ENCODE measurements around the gene SUDS3.

The SUDS3 gene

DNA sequence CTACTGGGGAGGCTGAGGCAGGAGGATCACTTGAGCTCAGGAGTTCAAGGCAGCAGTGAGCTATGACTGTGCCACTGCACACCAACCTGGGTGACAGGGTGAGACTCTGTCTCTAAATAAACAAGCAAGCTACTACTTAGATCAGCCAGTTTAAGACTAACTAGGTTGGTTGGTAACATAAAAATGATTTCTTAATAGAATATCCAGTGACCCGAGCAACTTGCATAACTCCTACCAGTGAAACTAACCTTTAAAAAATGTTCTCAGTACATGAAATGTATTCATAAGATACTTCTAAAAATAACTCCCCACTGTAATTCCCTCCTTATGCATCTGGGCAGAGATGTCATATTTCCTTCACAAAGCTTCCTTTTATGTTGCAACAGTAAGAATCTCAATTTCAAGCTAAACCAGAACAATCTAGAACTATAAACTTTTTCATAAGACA lies 19.5 kb upstream of the SUDS3 start:
- no peak for DNase-seq

GRCh38 chr12:118357257-118358007 lies 18.9 kb upstream of the SUDS3 start:
- DNase-seq, result peak in 11 of 56 donors; percentile 6 to 48 (median 26)

DNA sequence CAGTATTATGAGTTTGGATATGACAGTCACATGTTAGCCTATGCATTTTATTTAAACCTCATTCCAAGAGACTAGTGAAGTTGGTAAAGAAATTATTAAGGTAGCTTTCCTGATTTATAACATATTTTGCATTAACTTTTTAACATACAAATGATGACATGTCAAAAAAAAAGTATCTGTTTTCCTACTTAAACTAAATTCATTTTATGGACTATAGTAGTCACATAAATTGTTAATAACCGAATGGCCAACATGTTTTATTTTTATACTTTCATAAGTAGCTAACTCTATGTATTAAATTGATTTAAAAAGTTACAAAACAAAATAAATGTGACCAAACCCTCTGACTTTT lies 18.4 kb upstream of the SUDS3 start:
- no peak for DNase-seq

GRCh38 chr12:118358612-118359540 lies 17.5 kb upstream of the SUDS3 start:
- no peak for DNase-seq

DNA sequence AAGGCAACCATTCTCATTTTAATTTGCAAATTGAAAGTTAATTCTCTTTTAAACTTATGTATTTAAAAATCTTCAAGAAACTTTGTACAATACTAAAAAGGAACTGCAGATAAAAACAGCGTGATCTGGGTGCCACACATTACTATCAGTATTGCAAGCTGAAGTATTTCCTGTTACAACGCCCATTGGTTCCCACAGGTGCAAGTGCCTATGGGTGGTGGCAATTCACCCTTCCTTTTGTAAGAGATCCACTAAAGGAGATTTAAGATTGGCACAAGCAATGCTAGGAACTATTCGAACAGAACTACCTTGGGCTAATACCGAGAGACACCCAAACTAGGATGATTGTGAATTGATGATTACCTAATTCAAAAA lies 16.8 kb upstream of the SUDS3 start:
- DNase-seq, result no peak

DNA sequence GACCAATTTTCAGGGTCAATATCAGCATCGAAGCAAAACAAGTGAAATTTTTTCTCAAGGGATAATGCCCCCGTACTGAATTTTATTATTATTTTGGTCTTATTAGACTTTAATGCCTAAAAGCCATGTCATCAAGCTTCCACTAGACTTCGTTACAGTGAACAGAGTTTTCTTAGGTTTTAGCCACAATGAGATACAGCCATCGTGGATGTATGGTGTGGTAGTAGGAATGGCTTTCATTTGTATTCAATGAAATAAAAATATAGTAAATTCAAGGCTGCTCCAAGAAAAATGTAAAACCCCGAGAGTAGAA lies 15.3 kb upstream of the SUDS3 start:
- no peak for DNase-seq

- no peak for DNase-seq
These were observed 14.5 kb upstream of the SUDS3 start for GRCh38 chr12:118361889-118362288.

GRCh38 chr12:118368821-118369220 lies 7.5 kb upstream of the SUDS3 start:
- DNase-seq, result no peak

DNA sequence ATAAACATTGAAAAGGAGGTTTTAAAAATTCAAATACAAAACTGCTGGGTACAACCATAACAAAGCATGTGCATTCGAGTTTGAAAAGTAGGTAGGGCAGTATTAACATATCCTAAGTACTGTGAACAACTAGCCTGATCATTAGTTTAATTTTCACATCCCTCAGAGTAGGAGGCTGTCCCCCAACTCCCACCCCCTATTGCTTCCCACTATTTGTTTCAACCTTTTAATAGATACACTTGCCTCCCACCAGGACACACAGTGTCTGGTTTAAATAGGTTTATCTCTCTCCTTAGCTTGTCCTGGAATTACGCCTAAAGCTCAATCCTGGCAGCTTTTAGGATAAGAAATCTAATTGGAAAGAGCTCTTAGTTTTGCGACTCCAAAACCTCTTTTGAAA lies 5.8 kb upstream of the SUDS3 start:
- no peak for DNase-seq

DNA sequence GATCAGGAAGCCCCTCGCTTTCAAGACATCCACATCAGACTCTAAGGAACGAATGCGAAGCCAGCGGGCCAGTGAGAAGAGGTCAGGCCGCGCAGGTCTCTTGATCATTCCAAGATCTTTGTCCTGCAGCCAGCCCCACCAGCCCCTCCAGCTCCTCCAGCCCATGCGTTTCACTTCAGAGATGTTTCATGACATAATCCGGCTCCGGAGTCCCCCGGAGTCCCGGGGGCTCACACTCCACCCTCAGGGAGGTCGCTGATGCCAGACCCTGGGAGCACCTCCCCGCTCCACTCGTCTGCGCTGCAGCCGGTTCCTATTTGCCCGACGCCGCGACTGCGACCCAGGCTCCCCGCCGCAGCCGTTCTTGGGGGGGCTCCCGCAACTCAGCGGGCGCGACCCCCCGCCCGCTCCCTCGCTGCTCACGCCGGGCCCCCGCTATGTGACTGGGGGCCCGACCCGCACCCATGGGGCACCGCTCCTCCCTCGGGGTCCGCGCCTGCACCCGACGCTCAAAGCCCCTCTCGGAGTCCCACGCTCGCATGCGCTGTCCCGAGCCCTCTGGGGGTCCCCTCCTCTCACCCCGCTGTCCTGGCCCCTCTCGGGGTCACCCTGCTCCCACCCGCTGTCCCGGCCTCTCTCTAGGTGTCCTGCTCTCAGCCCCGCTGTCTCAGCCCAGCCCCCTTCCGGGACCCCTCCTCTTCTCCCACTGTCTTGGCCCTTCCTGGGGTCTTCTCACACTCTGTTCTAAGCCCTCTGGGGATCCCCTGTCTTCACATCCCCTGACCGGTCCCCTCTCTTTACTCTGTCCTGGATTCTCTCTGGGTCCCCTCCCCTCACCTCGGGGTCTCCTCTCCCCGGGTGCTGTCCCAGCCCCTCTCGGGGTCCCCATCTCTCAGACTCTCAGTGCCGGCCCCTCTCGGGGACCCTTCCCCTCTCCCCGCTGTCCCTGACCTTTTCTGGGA lies 4.8 kb upstream of the SUDS3 start:
- peak in 12 of 56 donors; percentile 4 to 34 (median 7) for DNase-seq

DNA sequence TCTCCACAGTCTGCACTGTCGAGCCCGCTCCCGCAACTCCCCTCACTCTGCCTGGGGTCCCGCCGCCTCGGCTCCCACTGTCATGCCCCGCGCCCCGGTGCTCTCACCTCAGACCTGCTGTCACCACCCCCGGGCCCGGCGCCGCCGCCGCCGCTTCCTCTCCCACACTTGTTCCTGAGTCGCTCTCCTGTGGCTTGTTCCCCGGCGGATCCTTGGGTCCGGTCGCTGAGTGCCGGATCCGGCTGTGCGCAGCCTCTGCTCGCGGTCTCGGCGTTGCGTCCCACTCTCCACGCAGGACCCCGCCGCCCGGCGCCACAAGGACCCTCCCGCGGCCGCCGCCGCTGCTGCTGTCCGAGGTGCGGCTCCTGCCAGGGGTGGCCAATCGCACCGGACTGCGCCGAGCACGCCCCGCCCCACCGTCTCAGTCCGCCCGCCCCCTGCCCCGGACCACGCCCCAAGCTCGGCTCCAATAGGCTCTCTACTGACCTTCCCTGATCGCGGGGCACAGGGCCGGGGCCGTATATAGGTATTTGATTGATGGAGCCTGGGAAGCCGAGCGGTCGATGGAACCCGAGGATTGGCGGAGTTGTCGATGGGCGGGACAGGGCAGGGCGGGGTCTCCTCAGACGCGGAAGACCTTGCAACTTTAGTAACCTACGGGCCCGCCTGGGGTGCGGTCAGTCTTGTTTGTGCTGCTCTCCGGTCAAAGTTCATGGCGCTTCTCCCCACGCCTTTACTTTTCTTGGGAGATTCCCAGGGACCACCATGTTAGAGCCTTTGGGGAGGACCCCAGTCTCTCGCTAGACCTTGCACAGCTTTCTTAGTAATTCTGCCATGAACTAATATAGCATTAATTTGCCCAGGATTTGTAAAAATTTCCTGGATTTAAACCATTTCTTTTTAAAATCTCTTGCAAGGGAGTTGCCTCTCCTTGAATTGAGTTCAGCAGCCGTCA lies 3.5 kb upstream of the SUDS3 start, which contains the start of gene TAOK3:
Gene TAOK3 (minus strand): TSS at position 367 of the 955 bp plus-strand sequence. CDS start 117,340 bp downstream, outside the sequence.
- DNase-seq, result peak; percentile 52 to 99 (median 98)

DNA sequence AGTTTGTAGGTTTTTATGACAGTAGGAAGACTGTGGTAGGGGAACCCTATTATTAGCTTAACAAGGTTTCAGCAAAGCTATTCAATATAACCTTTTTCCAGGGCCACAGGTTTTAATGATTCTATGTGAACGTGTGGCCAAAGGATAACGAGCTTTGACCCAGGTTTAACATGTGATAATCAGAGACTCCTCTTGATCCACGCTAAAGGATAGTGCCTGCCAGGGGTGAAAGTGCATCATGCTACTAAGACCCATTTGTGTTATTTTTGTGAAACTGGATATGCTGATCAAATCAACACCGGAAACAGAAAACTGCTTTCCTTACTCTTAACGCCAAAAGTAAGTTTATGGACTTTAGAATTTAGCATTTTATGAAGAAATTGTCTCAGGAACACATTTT lies 2.7 kb upstream of the SUDS3 start:
- DNase-seq, result no peak

DNA sequence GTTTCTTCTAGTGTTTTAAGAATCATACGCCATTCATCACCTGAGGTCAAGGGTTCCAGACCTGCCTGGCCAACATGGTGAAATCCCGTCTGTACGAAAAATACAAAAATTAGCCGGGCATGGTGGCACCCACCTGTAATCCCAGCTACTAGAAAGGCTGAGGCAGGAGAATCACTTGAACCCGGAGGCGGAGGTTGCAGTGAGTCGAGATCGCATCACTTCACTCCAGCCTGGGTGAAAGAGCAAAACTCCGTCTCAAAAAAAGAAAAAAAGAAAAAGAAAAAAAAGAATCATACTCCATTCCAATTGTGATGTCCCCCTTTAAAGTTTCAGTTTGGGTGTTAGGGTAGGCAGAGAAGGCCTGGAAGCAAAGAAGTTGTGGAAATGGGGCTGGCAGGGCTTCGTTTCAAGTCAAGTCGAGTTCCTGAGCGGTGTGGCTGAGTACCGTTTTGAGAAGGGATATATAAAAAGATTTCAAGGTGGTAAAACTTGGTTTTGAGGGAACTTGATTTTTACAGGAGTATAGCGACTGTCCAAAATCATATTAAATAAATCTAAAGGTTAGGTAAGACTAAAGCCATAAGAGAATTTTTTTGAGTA lies 2.1 kb upstream of the SUDS3 start:
- no peak for DNase-seq

DNA sequence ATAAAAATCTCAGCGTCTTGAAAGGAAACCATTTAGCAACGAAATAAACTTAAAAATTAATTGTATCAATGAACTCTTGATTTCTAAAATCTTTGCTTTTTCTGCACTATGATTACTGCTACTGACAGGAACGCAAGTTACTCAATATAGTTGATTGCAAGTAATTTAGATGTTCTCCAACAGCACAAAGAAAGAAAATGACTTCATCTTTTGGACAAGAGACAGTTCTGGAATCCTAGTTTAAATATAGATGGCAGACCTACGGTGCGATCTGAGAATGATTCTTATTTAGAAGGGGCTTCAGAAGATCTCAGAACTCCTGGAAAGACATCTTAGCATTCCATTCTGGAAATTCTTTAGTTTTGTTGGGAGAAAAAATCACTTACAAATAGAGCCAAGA lies 1.4 kb upstream of the SUDS3 start:
- no peak for DNase-seq

- DNase-seq, result peak in 1 of 56 donors; percentile 17
These were observed 1.0 kb upstream of the SUDS3 start for GRCh38 chr12:118375348-118375747.

GRCh38 chr12:118377021-118377883 lies 897 bp downstream of the SUDS3 start:
- DNase-seq, result no peak

GRCh38 chr12:118377884-118378470 lies 1.6 kb downstream of the SUDS3 start:
- DNase-seq, result peak in 45 of 56 donors; percentile 10 to 86 (median 46)

DNA sequence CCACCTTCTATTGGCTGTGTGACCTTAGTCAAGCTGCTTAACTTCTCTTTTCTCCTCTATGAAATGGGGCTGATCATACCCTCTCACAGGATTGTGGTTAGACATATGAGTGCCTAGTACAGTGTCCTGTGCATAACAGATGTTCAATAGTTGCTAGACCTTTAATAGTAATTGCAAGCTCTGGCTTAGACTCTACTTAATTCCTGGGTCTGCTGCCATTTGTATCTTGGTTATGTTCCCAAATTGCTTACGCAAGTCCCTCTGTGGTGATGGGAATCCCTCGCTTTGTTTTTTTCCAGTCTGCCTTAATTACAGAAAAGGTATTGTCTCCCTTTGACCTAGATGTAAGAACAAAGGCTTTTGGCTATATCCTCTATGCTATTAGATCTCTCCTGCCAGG lies 15.1 kb downstream of the SUDS3 start:
- DNase-seq, result no peak
